HL-60 (cell line): ENCODE results near the gene PEX1.

Experiments
- CTCF ChIP-seq: IDR thresholded peaks from one replicate; pipeline ENCODE4 v1.5.1; 2011; ENCODE audit warnings: low read length, control low read depth, inconsistent platforms; ENCODE audit not compliant: insufficient read depth
- POLR2AphosphoS5 ChIP-seq: IDR thresholded peaks from 2 replicates; pipeline ENCODE4 v1.6.1; 2012; ENCODE audit warnings: low read depth
- SPI1 ChIP-seq: IDR thresholded peaks from 2 replicates; pipeline ENCODE4 v1.6.1; 2012; ENCODE audit warnings: low read depth, mild to moderate bottlenecking, borderline replicate concordance

- TF ChIP-seq POLR2AphosphoS5 = no peak
- TF ChIP-seq CTCF = no peak
- TF ChIP-seq SPI1 = no peak
Measured at GRCh38 chr7:92446869-92447344, 81.4 kb downstream of the PEX1 start.
